Endodermal cell (in vitro differentiated cells): ENCODE data around the gene XK. TPM values are rescaled to one million over a fixed set of nuclear protein-coding genes. Genes with fewer than 3 reads are reported as not detected.

ENCODE experiments used
- DNase-seq: peaks from one replicate; pipeline ENCODE4 v3.0.0-alpha.2; 2017
- H3K27ac ChIP-seq: 2 replicates; pipeline ENCODE4 v1.5.1; 2013; ENCODE audit warnings: mild to moderate bottlenecking, low read depth, low read length, moderate library complexity
- H3K27me3 ChIP-seq: 2 replicates; pipeline ENCODE4 v1.6.1; 2013; ENCODE audit warnings: mild to moderate bottlenecking, low read length, moderate library complexity; ENCODE audit not compliant: insufficient read depth, control insufficient read depth, poor library complexity, severe bottlenecking
- H3K36me3 ChIP-seq: 2 replicates; pipeline ENCODE4 v1.7.0; 2013; ENCODE audit warnings: mild to moderate bottlenecking, low read length, moderate library complexity; ENCODE audit not compliant: control insufficient read depth, insufficient read depth
- H3K4me1 ChIP-seq: one replicate; pipeline ENCODE4 v1.7.0; 2013; ENCODE audit warnings: low read length; ENCODE audit not compliant: control insufficient read depth, insufficient read depth
- H3K4me3 ChIP-seq: 2 replicates; pipeline ENCODE4 v1.5.1; 2013; ENCODE audit warnings: mild to moderate bottlenecking, low read length, moderate library complexity
- H3K9ac ChIP-seq: 2 replicates; pipeline ENCODE4 v1.6.1; 2013; ENCODE audit warnings: mild to moderate bottlenecking, low read length, moderate library complexity; ENCODE audit not compliant: poor library complexity, severe bottlenecking; ENCODE audit errors: extremely low read depth
- H3K9me3 ChIP-seq: 2 replicates; pipeline ENCODE4 v1.6.1; 2013; ENCODE audit warnings: mild to moderate bottlenecking, low read length, moderate library complexity; ENCODE audit not compliant: control insufficient read depth
- H3K27ac Mint-ChIP-seq: 2 replicates; pipeline ENCODE4 v1.8.0; 2020; ENCODE audit warnings: mixed read lengths
- H3K27me3 Mint-ChIP-seq: 2 replicates; pipeline ENCODE4 v1.8.0; 2021; ENCODE audit warnings: mild to moderate bottlenecking, mixed read lengths; ENCODE audit not compliant: insufficient read depth
- H3K36me3 Mint-ChIP-seq: 2 replicates; pipeline ENCODE4 v1.8.0; 2020; ENCODE audit warnings: low read depth, mixed read lengths
- H3K4me1 Mint-ChIP-seq: 2 replicates; pipeline ENCODE4 v1.8.0; 2020; ENCODE audit warnings: mixed read lengths
- H3K4me3 Mint-ChIP-seq: 2 replicates; pipeline ENCODE4 v1.8.0; 2020; ENCODE audit warnings: mild to moderate bottlenecking, moderate library complexity, mixed read lengths
- H3K9me3 Mint-ChIP-seq: 2 replicates; pipeline ENCODE4 v1.8.0; 2020; ENCODE audit warnings: mild to moderate bottlenecking, mixed read lengths
- CTCF ChIP-seq: fragments of 200-600 bp; sonication (generic); conservative IDR thresholded peaks from 2 replicates; pipeline ENCODE4 v1.5.0; 2021; ENCODE audit warnings: antibody characterized with exemption, mild to moderate bottlenecking
- WGBS, 2 experiments: methylation state at CpG; one replicate each; pipeline versions ENCODE4 v1.1.5 to v1.1.7; 2013; ENCODE audit warnings: missing lambda C conversion rate in 2 of 2, mixed read lengths in 1 of 2; ENCODE audit not compliant: insufficient coverage in 1 of 2, insufficient read length in 1 of 2; 5-methylcytosine and 5-hydroxymethylcytosine counted together
- total RNA-seq, 2 donors: library from RNA; stranded (reverse); fragmentation: NEBNext Ultra II Directional in 1 of 2; extraction: Animal tissue kit (Norgen Biotek cat#: 25700) in 1 of 2; gene quantifications; 2 replicates in 1 of 2; 3 replicates in 1 of 2; pipeline ENCODE4 v1.2.1, GENCODE V29; 2021

The XK gene
- total RNA-seq, 2 donors from 2014 or later = 0.13 to 0.49 TPM

DNA sequence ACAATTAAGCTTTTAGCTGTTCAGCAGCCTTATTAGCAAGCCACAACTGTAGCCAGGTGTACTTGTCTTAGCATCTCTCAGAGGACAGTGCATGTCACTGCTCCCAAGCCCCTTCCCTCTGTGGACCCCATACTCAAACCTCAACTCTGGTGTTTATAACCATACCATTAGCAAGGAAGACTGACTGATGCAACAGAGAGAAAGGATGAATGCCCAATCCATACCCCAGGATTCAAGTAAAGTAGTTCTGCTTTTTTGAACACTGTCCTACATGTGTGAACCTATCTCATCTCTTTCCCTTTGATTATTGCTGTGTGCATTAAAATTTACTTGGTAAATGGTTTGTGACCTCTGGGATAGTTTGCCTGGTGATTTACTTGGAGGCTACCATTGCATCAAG lies 71.5 kb downstream of the XK start:
- H3K4me1 ChIP-seq = no peaks in the 10 kb centered on the region
- no peak for TF ChIP-seq CTCF
- no peaks in the 10 kb centered on the region for H3K36me3 Mint-ChIP-seq
- no peaks in the 10 kb centered on the region for H3K27me3 ChIP-seq
- H3K4me3 Mint-ChIP-seq = no peak overlapping the region
- H3K27ac Mint-ChIP-seq = no peak overlapping the region
- no peak for DNase-seq
- no peaks in the 10 kb centered on the region for H3K27me3 Mint-ChIP-seq
- no peak overlapping the region for H3K4me3 ChIP-seq
- no peak overlapping the region for H3K9ac ChIP-seq
- H3K27ac ChIP-seq = no peak overlapping the region
- H3K9me3 ChIP-seq = no peaks in the 10 kb centered on the region
- no peaks in the 10 kb centered on the region for H3K36me3 ChIP-seq
- peaks cover 26% of the 10 kb centered on the region for H3K9me3 Mint-ChIP-seq
- H3K4me1 Mint-ChIP-seq = no peaks in the 10 kb centered on the region

DNA sequence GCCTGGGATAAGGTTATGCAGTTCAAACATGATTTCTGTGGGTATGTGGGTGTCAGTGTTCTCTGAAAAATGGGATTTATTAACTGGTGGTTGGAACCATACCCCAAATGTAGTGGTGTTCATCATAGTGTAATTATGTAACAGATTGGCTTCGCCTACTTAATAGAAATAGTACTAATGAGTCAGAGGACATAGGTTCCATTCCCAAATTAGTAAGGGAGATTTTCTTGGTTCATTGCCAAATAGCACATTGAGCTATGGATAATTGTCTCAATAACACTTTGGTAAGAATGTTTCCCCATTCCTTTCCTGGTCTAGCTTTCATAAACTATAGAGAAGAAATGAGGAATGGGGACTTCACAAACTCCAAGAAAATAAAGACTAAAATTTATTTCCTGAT lies 73.8 kb downstream of the XK start:
- TF ChIP-seq CTCF = no peak

GRCh38 chrX:37759878-37760418 lies 74.4 kb downstream of the XK start:
- Histone ChIP-seq H3K4me1 (no peaks in the 10 kb centered on the region), H3K27ac (no peak overlapping the region), H3K4me3 (no peak overlapping the region), H3K36me3 (no peaks in the 10 kb centered on the region), H3K9me3 (no peaks in the 10 kb centered on the region), H3K9ac (no peak overlapping the region), H3K27me3 (no peaks in the 10 kb centered on the region)
- WGBS, 2 experiments = 89% methylated on average over 2 of the region's 2 CpGs; no CpG with 5 or more reads in 1 of the 2 experiments
- TF ChIP-seq CTCF = no peak
- no peak for DNase-seq
- H3K4me3 Mint-ChIP-seq = no peak overlapping the region
- peaks cover 21% of the 10 kb centered on the region for H3K9me3 Mint-ChIP-seq
- H3K27ac Mint-ChIP-seq = no peak overlapping the region
- H3K4me1 Mint-ChIP-seq = peaks cover 6% of the 10 kb centered on the region
- no peaks in the 10 kb centered on the region for H3K36me3 Mint-ChIP-seq
- no peaks in the 10 kb centered on the region for H3K27me3 Mint-ChIP-seq

More for the DNA sequence above, 73.8 kb downstream of the XK start:
- Mint-ChIP-seq H3K27me3 (no peaks in the 10 kb centered on the region), H3K4me3 (no peak overlapping the region), H3K9me3 (peaks cover 21% of the 10 kb centered on the region), H3K36me3 (no peaks in the 10 kb centered on the region), H3K27ac (no peak overlapping the region), H3K4me1 (peaks cover 6% of the 10 kb centered on the region)
- Histone ChIP-seq H3K27me3 (no peaks in the 10 kb centered on the region), H3K9me3 (no peaks in the 10 kb centered on the region), H3K27ac (no peak overlapping the region), H3K4me1 (no peaks in the 10 kb centered on the region), H3K9ac (no peak overlapping the region), H3K36me3 (no peaks in the 10 kb centered on the region), H3K4me3 (no peak overlapping the region)
- 100% methylated on average over 1 of the region's 1 CpG for WGBS, 2 experiments
- no peak for DNase-seq
